Measurements from ENCODE around the gene GAN.

GAN gene

GRCh38 chr16:81357711-81358260 is 43.0 kb downstream of the GAN start:
- no peak for DNase-seq (ENCODE audit: low spot score)

GRCh38 chr16:81358860-81359259 is 44.1 kb downstream of the GAN start:
- DNase-seq (ENCODE audit: low spot score) = no peak

DNA sequence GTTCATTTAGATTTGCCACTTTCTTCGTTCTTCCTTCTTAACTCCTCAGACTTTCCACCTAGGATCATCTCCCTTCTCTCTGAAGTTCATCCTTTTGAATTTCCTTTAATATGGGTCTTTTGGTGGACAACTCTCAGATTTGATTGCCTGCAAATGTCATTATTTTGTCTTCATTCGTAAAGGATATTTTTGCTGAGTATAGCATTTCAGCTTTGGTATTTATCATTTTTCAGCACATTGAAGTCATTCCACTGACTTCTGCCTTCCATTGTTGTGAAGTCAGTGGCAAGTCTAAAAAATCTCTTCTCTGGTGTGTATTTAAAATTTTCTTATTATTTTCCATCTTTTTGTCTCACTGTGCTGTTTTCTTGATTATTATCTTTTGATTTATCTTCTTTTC is 45.4 kb downstream of the GAN start:
- no peak for DNase-seq (ENCODE audit: low spot score)

- no peak for DNase-seq (ENCODE audit: low spot score)
These were observed 51.0 kb downstream of the GAN start for GRCh38 chr16:81365731-81366130.

- DNase-seq (ENCODE audit: low spot score) = peak; percentile 58
These were observed 51.7 kb downstream of the GAN start for GRCh38 chr16:81366316-81366932.

DNA sequence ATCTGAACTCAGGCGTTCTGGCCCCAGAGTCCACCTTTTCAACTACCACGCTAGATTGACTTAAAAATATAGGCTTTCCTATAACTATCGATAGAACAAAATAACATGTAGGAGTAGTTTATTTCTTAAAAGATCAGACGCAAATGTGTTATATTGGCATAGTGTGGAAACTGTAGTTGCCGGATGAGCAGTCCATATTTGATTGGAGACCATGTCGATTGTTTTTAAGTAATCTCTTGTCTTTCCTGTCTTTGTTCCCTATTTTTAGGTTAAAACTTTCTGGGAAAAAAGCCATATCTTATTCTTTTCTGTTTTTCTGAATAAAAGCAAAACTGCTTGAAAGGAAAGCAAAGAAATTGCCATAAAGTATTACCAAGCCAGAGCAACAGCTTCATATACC is 53.1 kb downstream of the GAN start:
- no peak for DNase-seq (ENCODE audit: low spot score)

DNA sequence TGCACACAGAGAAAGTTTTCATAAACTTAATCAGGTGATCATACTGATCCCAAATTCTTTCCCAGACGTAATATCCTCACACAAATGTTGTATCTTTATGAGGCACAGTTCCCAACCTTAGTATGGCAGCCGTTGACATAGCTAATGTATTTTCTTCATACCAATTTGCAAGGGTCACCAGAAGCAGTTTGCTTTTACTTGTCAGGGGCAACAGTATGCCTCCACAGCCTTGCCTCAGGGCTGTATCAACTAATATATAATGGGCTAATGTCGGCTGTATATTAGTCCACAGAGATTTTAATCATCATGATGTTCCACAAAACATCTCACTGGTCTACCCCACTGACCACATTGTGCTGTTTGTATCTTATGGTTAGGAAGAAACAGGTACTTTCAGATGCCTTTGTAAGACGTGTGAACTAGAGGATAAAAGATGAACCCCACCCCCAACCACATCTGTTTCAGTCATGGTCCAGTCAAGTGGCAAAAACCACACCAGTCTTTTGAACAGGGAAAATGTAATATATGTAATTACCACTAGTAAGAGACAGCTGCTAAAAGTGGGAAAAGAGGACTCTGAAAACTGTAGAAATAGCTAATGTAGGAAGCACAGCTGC is 55.2 kb downstream of the GAN start:
- no peak for DNase-seq (ENCODE audit: low spot score)

- no peak for DNase-seq (ENCODE audit: low spot score)
These were observed 56.3 kb downstream of the GAN start for GRCh38 chr16:81371106-81371505.

DNA sequence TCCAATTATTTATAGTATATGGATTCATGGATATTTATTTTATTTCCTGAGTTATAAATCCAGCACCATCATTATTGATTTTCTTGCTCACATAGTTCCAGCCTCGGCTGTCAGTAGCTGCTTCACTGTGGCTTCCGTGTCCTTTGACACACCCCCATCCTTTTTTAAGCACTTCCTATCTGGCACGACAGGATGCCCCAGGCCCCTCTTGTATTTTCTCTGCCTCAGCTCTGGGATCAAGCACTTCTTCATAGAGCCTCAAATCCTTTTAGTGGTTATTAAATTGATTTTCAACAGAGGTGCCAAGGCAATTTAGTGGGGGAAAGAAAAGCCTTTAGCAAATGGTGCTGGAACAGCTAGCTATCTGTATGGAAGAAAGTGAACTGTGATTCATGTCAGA is 59.8 kb downstream of the GAN start:
- DNase-seq (ENCODE audit: low spot score) = no peak

GRCh38 chr16:81376880-81377279 is 62.1 kb downstream of the GAN start:
- DNase-seq (ENCODE audit: low spot score) = no peak

DNA sequence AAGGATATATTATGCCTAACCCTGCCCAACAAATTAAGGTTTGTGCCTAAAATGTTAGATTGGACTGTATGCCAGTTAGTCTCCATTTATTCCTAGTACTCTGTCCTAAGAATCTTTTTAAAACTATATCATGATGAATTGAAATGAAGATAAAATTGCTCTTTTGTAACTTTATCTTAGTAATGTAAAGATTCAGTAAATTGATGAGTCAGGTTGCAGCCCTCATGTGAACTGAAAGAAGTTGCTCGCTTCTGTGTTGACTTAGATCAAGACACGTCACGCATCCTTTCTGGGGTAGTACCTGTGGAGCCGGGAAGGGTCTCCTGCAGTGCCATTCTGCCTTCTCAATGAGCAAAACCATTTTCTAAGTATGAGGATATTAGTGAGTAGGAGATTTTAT is 63.3 kb downstream of the GAN start:
- no peak for DNase-seq (ENCODE audit: low spot score)

- DNase-seq (ENCODE audit: low spot score) = no peak
These were observed 66.2 kb downstream of the GAN start for GRCh38 chr16:81380932-81381331.

DNA sequence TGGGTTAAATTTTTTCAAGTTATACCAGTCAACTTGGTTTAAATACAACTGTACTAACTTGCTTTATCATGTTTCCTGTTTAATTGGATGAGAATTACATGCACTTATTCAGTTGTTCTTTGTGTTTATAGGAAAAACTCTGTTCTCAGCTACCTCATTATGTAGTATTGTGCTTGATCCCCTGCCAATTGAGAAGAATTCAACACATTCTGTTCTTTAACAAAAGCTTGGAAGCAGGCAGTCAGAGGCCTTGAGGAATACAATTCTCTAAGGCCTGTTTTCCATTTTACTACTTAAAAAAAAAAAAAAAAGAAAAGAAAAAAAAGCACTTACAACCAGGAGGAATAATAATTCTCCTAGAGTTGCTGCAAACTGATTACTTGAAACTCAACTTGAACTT is 69.2 kb downstream of the GAN start:
- no peak for DNase-seq (ENCODE audit: low spot score)

- no peak for DNase-seq (ENCODE audit: low spot score)
These were observed 70.4 kb downstream of the GAN start for GRCh38 chr16:81385031-81385756.

- no peak for DNase-seq (ENCODE audit: low spot score)
These were observed 73.6 kb downstream of the GAN start for GRCh38 chr16:81388357-81388756.

- DNase-seq (ENCODE audit: low spot score) = no peak
These were observed 76.1 kb downstream of the GAN start for GRCh38 chr16:81390840-81391239.

DNA sequence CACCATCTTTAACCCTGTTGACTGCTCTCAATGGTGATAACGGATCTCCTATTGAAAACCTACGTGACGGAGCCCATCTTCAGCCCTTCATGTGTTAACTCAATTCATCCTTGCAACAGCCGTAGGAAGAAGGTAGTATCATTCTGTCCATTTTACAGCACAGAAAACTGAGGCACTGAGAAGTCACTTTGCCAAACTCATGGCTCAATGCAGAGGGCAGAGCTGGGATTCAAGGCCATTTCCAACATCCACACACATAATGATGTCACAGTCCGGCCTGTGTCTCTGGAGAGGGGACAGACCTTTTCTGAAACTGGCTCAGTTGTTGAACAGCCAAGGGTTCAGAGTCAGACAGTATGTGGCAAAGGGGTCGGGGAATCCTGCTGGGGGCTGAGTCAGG is 77.2 kb downstream of the GAN start:
- no peak for DNase-seq (ENCODE audit: low spot score)

GRCh38 chr16:81394416-81394815 is 79.7 kb downstream of the GAN start:
- no peak for DNase-seq (ENCODE audit: low spot score)

- DNase-seq (ENCODE audit: low spot score) = no peak
These were observed 80.3 kb downstream of the GAN start for GRCh38 chr16:81394966-81395655.

- no peak for DNase-seq (ENCODE audit: low spot score)
These were observed 82.5 kb downstream of the GAN start for GRCh38 chr16:81397058-81397878.

GRCh38 chr16:81397879-81398520 is 83.2 kb downstream of the GAN start:
- no peak for DNase-seq (ENCODE audit: low spot score)
